ENCODE results near the gene CYLD.

- TF ChIP-seq FOXK2 (IDR thresholded peaks at IDR 0.05): no peak
- TF ChIP-seq FOXM1 (IDR thresholded peaks at IDR 0.05; ENCODE audit: borderline replicate concordance): no peak
Observed at GRCh38 chr16:50733468-50733867, 8.4 kb upstream of the CYLD start.
